Measurements from ENCODE around the gene SYNE2.

SYNE2 gene

DNA sequence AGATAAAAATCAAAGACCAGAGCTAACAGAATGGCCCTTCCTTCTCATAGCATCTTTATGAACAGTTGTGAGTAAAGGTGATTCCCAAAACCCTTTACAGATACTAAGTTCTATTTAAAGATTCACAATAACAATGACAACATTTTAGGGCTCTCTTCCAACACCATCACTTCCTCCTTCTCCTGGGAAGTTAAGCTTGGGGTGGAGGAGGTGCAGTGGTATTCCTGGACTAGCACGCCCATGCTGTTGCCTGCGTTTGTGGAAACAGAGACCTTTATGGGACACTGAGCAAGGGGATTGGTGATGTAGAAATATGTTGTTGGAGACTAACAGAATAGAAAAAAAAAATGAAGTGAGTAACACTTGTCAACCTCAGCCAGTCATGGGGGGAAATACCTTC lies 22.5 kb downstream of the SYNE2 start:
- DNase-seq = no peak

DNA sequence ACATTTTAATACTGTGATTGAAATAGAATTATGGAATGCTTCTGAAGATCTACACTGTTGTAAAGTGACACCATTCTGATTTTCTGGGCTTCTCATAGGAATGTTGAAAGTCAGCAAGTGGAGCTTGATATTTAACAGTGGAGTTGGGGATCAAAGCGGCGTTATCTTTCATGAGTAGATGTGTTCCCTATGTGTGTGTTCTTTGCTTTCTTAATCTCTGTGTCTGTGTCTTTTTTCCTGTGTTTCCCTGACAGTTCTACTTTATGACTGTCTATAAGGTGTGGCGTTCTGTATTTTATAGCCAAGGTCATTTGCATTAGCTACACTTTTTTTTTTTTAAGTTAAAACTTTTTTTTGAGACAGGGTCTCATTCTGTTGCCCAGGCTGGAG lies 24.7 kb downstream of the SYNE2 start:
- DNase-seq = no peak

DNA sequence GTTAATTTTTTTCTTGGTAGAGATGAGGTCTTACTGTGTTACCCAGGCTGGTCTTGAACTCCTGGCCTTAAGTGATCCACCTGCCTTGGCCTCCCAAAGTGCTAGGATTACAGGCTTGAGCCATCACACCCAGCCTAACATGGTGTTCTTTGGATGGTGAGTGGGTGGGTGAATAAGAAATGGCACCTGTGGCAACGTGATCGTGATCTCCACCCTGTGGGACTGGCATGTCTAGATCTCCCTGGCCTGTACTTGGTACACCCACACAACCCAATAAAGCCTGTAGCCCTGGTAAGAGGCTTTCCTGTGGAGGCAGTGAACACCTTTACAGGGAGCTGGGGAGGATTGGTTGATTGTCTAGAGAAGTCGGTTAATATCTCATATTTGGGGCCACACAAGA lies 25.2 kb downstream of the SYNE2 start:
- no peak for DNase-seq

GRCh38 chr14:63878792-63879191 lies 26.0 kb downstream of the SYNE2 start:
- no peak for DNase-seq

GRCh38 chr14:63881926-63882325 lies 29.1 kb downstream of the SYNE2 start:
- DNase-seq = no peak

DNA sequence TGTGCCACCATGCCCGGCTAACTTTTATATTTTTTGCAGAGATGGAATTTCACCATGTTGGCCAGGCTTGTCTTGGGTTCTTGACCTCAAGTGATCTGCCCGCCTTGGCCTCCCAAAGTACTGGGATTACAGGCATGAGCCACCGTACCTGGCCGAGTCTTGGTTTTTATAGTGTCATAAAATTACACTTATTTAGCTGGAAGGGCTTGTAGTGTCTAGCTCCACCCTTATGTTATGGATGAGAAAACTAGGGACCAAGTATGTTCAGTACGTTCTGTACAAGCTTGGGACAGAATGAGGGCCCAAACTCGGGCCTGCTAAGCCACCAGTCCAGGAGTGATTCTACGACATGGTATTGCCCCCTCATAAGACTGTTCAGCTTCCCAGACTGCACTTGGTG lies 35.1 kb downstream of the SYNE2 start:
- DNase-seq = no peak

GRCh38 chr14:63890553-63890952 lies 37.7 kb downstream of the SYNE2 start:
- no peak for DNase-seq

GRCh38 chr14:63891148-63891975 lies 38.6 kb downstream of the SYNE2 start:
- peak; percentile 23 for DNase-seq

- no peak for DNase-seq
Observed at GRCh38 chr14:63892265-63892664, 39.5 kb downstream of the SYNE2 start.

DNA sequence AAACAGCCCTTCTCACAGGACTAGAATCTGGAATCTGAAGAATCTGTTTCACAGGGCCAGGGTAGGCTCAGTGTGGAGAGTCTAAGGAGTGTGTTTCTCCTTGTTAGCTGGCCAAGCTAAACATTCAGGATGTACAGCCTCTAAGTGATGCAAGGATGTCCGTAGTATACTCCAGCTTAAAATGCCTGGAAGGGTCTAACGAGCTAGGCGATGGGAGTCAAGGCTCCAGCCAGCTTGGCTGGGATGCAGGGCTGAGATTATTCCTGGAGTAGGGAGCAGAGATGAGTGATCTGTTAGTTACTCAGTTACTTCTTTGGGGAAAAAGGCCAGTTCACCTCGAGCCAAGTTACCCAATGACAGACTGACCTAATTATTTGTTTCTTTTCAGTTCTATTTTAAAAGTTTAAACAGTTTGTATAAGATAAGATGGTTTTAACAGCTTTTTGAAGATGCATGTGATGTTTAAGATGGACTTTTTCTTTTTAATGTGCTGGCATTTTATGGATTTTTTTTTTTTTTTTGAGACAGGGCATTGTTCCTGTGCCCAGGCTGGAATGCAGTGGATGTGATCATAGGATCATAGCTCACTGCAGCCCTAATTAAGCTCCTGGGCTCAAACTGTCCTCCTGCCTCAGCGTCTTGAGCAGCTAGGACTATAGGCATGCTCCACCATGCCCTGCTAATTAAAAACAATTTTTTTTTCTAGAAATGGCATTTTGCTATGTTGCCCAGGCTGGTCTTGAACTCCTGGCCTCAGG lies 41.1 kb downstream of the SYNE2 start:
- DNase-seq = peak; percentile 19

- DNase-seq = no peak
Observed at GRCh38 chr14:63895510-63895909, 42.7 kb downstream of the SYNE2 start.

DNA sequence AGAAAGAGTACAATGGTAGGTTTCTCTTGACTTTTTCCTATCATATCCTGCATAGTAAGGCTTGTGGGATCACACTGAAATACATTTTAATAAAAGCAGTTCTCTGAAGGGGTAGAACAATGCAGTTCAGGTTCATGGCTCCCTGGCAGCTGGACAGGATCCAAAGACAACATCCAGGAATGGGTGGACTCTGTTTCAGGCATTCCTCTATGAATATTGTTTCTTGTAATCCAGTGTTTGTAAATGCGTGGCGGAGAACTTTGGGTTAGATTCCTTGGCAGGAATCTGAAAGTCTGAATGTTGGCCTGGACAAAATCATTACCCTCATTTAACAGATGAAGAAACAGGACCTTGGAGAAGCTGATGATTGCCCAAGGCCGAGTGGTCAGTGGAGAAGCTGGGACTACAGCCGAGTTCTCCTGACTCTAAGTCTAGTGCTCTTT lies 43.5 kb downstream of the SYNE2 start:
- no peak for DNase-seq

DNA sequence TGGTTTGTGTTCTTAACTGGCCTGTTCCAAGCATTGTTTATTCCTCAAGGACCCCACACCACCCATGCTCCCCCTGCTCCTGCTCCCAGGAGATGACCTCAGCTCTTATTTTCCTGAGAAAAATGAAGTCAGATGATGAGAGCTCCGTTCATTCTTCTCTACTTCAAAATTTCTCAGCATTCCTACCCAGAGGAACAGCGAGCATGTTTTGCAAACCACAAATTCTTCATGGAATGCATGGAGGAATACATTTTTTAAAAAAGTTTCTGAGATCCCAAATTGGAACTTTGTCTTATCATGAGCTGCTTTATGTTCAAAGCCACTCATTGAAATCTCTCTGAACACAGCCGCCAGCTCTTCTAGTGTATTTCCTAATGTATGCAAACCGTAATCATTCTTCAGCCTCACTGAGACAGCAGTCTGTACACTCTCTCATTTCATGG lies 44.9 kb downstream of the SYNE2 start:
- no peak for DNase-seq

- DNase-seq = no peak
Observed at GRCh38 chr14:63899953-63900352, 47.1 kb downstream of the SYNE2 start.

DNA sequence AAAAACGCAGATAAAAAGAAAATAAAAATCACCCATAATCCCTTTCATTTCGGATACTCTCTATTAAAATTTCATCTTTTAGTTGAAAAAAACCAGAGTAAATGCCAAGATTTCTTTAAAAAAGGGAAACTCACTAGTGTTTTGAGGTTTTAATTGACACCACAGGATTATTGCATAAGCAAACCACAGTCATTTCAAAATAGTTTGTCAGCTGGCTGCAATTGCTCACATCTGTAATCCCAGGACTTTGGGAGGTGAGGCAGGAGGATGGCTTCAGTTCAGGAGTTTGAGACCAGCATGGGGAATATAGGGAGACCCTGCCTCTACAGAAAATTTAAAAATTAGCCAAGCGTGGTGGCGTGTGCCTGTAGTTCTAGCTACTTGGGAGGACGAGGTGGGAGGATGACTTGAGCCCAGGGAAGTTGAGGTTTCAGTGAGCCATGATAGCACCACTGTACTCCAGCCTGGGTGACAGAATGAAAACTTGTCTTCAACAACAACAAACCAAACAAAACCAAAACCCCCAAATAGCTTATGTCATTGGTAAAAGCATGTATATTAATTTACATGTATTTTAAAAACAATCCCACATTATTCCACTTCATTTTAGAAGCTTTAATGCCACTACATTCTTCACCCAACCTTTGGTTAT lies 48.8 kb downstream of the SYNE2 start:
- no peak for DNase-seq

DNA sequence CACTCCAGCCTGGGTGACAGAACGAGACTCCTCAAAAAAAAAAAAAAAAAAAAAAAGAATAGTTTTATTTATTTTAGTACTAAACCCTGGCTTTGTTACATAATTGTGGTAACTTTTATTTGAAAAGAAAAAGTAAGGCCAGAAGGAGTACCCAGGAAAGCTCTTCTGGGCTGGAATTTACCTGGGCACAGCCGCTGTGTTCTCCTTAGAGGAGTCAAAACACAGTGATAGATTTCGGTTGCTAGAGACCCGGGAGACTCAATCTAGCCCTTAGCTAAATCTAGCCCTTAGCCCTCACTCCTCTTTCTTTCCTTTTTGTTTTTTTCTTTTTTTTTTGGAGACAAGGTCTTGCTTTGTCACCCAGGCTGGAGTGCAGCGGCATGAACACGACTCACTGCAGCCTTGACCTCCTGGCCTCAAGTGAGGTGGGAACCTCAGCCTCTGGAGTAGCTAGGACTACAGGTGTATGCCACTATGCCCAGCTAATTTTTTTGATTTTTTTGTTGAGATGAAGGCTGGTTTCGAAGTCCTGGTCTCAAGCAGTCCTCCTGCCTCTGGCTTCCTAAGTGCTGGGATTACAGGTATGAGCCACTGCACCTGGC lies 49.7 kb downstream of the SYNE2 start:
- no peak for DNase-seq

- no peak for DNase-seq
Observed at GRCh38 chr14:63904724-63905123, 51.9 kb downstream of the SYNE2 start.

GRCh38 chr14:63905370-63905769 lies 52.6 kb downstream of the SYNE2 start:
- DNase-seq = no peak

DNA sequence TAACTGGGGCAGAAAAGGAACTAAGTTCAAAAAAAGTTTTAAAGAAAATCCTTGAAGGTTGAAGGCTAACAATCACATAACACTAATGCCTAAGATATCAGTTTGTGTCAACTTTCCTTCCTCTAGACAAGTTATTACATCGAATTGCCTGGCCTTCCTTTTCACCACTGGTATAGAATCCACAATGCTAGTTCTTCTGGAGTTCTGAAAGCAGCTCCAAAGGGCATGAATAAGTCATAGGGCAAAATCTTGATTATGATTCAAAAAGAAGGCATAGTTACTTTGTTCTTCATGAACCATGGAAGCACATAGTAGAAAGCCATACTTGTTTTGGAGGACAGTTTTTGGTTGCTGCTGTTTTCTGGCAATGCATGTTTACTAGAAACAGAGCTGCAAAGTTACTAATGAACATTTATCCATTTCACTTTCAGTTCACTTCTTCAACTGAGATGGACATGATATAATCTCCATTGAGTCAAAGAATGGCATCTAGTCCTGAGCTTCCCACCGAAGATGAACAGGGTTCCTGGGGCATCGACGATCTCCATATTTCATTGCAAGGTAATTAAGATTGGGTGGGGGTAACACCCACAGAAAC lies 56.0 kb downstream of the SYNE2 start:
- no peak for DNase-seq

DNA sequence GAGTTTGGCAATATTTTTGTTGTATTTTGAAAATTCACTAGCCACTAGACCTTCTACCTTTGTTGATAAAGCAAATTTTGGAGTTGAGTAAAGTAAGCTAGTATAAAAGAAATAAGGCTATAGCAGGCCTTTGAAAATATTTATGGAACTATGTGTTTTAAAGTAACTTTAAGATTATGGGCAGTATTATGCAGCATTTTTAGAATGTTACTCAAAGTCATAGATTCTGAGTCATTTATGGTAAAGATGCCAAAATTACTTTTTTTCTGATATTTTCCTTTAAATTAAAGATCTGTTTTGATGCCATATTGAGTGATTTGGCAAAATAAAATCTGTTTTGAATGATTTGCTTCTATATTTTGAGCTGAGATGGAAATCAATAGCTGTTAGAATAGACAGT lies 57.2 kb downstream of the SYNE2 start:
- no peak for DNase-seq

DNA sequence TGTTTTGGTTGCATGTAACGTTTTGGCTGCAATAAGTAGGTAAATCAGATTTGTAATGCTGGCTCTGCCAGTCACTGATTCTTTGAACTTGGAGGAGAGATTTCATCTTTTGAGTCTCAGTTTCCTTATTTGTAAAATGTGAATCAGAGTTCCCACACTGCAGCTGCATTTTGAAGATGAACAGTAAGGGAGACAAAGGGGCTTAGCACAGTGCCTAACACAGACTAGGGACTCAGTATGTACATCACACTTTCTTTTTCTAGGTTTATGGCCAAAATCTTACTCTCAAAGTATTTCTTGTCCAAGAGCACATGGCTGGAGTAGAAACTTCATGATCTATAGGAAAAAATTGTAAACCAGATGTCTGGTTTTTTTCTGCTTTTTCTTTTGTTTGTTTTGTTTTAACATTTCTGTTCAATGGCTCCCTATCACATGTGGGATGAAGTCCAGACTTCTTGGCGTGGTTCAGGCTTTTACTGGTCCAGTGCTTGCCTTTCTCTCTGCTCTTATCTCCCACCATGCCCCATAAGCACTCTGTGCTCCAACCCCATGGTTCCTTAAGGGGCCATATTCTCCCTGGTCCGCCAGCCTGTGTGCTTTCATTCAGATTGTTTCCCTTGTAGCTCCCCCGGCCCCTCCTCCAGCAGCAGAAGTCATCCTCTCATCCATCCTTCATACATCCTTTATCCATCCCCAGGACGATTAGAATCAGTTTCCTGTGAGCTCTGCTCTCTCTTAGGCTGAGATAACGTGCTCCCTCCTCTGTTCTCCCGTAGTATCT lies 58.0 kb downstream of the SYNE2 start:
- DNase-seq = no peak

GRCh38 chr14:63911404-63911803 lies 58.6 kb downstream of the SYNE2 start:
- DNase-seq = no peak

Measured in NCI-H82 (cell line).